HCT116 (cell line): ENCODE measurements around the gene LHX3. TPM values are rescaled to one million over a fixed set of nuclear protein-coding genes. Genes with fewer than 3 reads are reported as not detected.

ENCODE experiments used
- ATAC-seq: fragments of 200-7000 bp; cut with Tn5 transposase; 2 replicates; pipeline ENCODE4 v1.9.1; 2020; ENCODE audit warnings: mild to moderate bottlenecking, moderate library complexity
- BruUV-seq: library from RNA; stranded (reverse); fragments of 400-500 nt; replicated peaks from 2 replicates; lab custom pipeline; 2021; lab: Mats Ljungman, UMichigan
- CTCF ChIA-PET: fragments of 300-600 bp; sonication (Branson Sonifier 250); formaldehyde crosslinking; loops from one replicate; lab custom pipeline; 2021; ENCODE audit warnings: antibody characterized with exemption; lab: Charles Lee
- POLR2A ChIA-PET: fragments of 300-600, 350-600 bp; sonication (Branson Sonifier 250); formaldehyde crosslinking; loops from one replicate; lab custom pipeline; 2021; ENCODE audit warnings: antibody characterized with exemption; lab: Charles Lee
- RAD21 ChIA-PET, 2 experiments: fragments of 300-600 bp; sonication (Branson Sonifier 250); formaldehyde crosslinking; loops; one replicate each; lab custom pipeline; 2023; ENCODE audit warnings: low total read pairs in 2 of 2; ENCODE audit not compliant: uncharacterized antibody in 2 of 2, unreplicated experiment in 2 of 2, low non-redundant PET in 1 of 2; lab: Charles Lee
- DNase-seq: peaks from one replicate; pipeline ENCODE4 v3.0.0-alpha.2; 2010; ENCODE audit warnings: low read depth, low spot score
- H2AFZ ChIP-seq: fragments of 200-600 bp; shearing (Covaris generic), sonication (generic); 2 replicates; pipeline ENCODE4 v1.6.1; 2017; ENCODE audit warnings: low read depth, mixed run types, mixed read lengths, antibody characterized with exemption, low read length; ENCODE audit not compliant: poor library complexity, severe bottlenecking
- H3K27ac ChIP-seq: 2 replicates; pipeline ENCODE4 v1.5.1; 2012; ENCODE audit warnings: low read depth, low read length
- H3K27me3 ChIP-seq: fragments of 200-600 bp; sonication (generic); 2 replicates; pipeline ENCODE4 v1.6.1; 2016; ENCODE audit warnings: mixed run types, low read length, mixed read lengths; ENCODE audit not compliant: insufficient read depth
- H3K36me3 ChIP-seq, 2 experiments: fragments of 200-500 bp in 1 of 2; fragments of 200-600 bp in 1 of 2; sonication (Bioruptor generic) in 1 of 2; sonication (generic) in 1 of 2; 2 replicates each; pipeline versions ENCODE4 v1.5.1 to v1.6.1; 2014 to 2016; ENCODE audit warnings: low read length in 2 of 2, inconsistent platforms in 1 of 2, mixed read lengths in 1 of 2, mixed run types in 1 of 2; ENCODE audit not compliant: insufficient read depth in 2 of 2, control insufficient read depth in 1 of 2
- H3K4me1 ChIP-seq, 2 experiments: fragments of 200-600 bp in 1 of 2; sonication (generic) in 1 of 2; 2 replicates each; pipeline versions ENCODE4 v1.5.1 to v1.6.1; 2012 to 2017; ENCODE audit warnings: low read length in 2 of 2, inconsistent platforms in 1 of 2, mild to moderate bottlenecking in 1 of 2, mixed read lengths in 1 of 2, mixed run types in 1 of 2, moderate library complexity in 1 of 2; ENCODE audit not compliant: insufficient read depth in 2 of 2, control insufficient read depth in 1 of 2
- H3K4me2 ChIP-seq: fragments of 200-600 bp; sonication (generic); 2 replicates; pipeline ENCODE4 v1.6.1; 2017; ENCODE audit warnings: mixed run types, low read length, mixed read lengths
- H3K4me3 ChIP-seq, 2 experiments: fragments of 200-600 bp in 1 of 2; sonication (generic) in 1 of 2; replicated peaks in 1 of 2; 2 replicates each; pipeline ENCODE4 v1.5.1; 2011 to 2016; ENCODE audit warnings: low read length in 2 of 2, control low read depth in 1 of 2, low read depth in 1 of 2, mild to moderate bottlenecking in 1 of 2, mixed read lengths in 1 of 2, mixed run types in 1 of 2
- H3K79me2 ChIP-seq: fragments of 200-600 bp; sonication (generic); 2 replicates; pipeline ENCODE4 v1.6.1; 2017; ENCODE audit warnings: mild to moderate bottlenecking, mixed run types, low read length, moderate library complexity, mixed read lengths; ENCODE audit not compliant: insufficient read depth
- H3K9ac ChIP-seq: fragments of 200-600 bp; sonication (generic); 2 replicates; pipeline ENCODE4 v1.6.1; 2016; ENCODE audit warnings: low read length, mixed read lengths
- H3K9me2 ChIP-seq: fragments of 200-600 bp; sonication (generic), shearing (Covaris generic); 2 replicates; pipeline ENCODE4 v1.6.1; 2017; ENCODE audit warnings: mixed run types, mild to moderate bottlenecking, moderate library complexity; ENCODE audit not compliant: insufficient read depth
- H3K9me3 ChIP-seq, 2 experiments: fragments of 200-500 bp in 1 of 2; fragments of 200-600 bp in 1 of 2; sonication (Bioruptor generic) in 1 of 2; sonication (generic) in 1 of 2; 2 replicates each; pipeline ENCODE4 v1.6.1; 2014 to 2017; ENCODE audit warnings: low read length in 2 of 2, mixed read lengths in 2 of 2, inconsistent platforms in 1 of 2, low read depth in 1 of 2, mild to moderate bottlenecking in 1 of 2, mixed run types in 1 of 2, moderate library complexity in 1 of 2; ENCODE audit not compliant: control insufficient read depth in 1 of 2, insufficient read depth in 1 of 2
- H4K20me1 ChIP-seq: fragments of 200-600 bp; sonication (generic), shearing (Covaris generic); 2 replicates; pipeline ENCODE4 v1.6.1; 2017; ENCODE audit warnings: mixed run types, mild to moderate bottlenecking, moderate library complexity; ENCODE audit not compliant: insufficient read depth
- EGR1 ChIP-seq: IDR thresholded peaks from 2 replicates; pipeline ENCODE4 v1.6.1; 2012; ENCODE audit warnings: low read depth
- ELF1 ChIP-seq: IDR thresholded peaks from 2 replicates; pipeline ENCODE4 v1.6.1; 2012; ENCODE audit warnings: low read depth, borderline replicate concordance
- EZH2 ChIP-seq: fragments of 200-600 bp; sonication (generic); IDR thresholded peaks from 2 replicates; pipeline ENCODE4 v1.6.1; 2017; ENCODE audit warnings: antibody characterized with exemption, mixed run types
- EZH2phosphoT487 ChIP-seq: fragments of 200-600 bp; IDR thresholded peaks from 2 replicates; pipeline ENCODE4 v1.6.1; 2018; ENCODE audit warnings: antibody characterized with exemption, borderline replicate concordance
- FOSL1 ChIP-seq: IDR thresholded peaks from 2 replicates; pipeline ENCODE4 v1.6.1; 2012; ENCODE audit warnings: low read depth
- JUND ChIP-seq: IDR thresholded peaks from 2 replicates; pipeline ENCODE4 v1.6.1; 2012
- POLR2A ChIP-seq: IDR thresholded peaks from 2 replicates; pipeline ENCODE4 v1.7.0; 2011; ENCODE audit warnings: borderline replicate concordance; ENCODE audit not compliant: insufficient read depth, insufficient read length; ENCODE audit errors: extremely low read depth
- RAD21 ChIP-seq: IDR thresholded peaks from 2 replicates; pipeline ENCODE4 v1.6.1; 2012; ENCODE audit warnings: low read depth, mild to moderate bottlenecking
- SP1 ChIP-seq: IDR thresholded peaks from 2 replicates; pipeline ENCODE4 v1.6.1; 2012; ENCODE audit warnings: low read depth
- TCF7L2 ChIP-seq: IDR thresholded peaks from 2 replicates; pipeline ENCODE4 v1.7.0; 2011; ENCODE audit warnings: borderline replicate concordance, inconsistent platforms; ENCODE audit not compliant: insufficient read depth, insufficient read length; ENCODE audit errors: extremely low read depth
- YY1 ChIP-seq: IDR thresholded peaks from 2 replicates; pipeline ENCODE4 v1.6.1; 2011; ENCODE audit warnings: low read length, low read depth, moderate library complexity, mild to moderate bottlenecking; ENCODE audit not compliant: insufficient replicate concordance; ENCODE audit errors: extremely low read depth
- ZFX ChIP-seq: fragments of 450-650 bp; IDR thresholded peaks from 2 replicates; pipeline ENCODE4 v1.6.1; 2017
- ZNF274 ChIP-seq: fragments of 200-500 bp; sonication (Bioruptor generic); IDR thresholded peaks from 2 replicates; pipeline ENCODE4 v1.6.1; 2014; ENCODE audit warnings: mild to moderate bottlenecking, low read depth, low read length, inconsistent platforms
- intact Hi-C: fragments of 100-400 bp; cut with micrococcal nuclease; formaldehyde crosslinking; loops from 2 replicates; pipeline ENCODE4 v1.10.0; 2022
- total RNA-seq: library from RNA; stranded (reverse); gene quantifications from one replicate; pipeline ENCODE4 v1.2.1, GENCODE V29; 2021; ENCODE audit not compliant: unreplicated experiment
- TF ChIP-seq, protein P1 (sequence below): IDR thresholded peaks from 2 replicates; pipeline ENCODE4 v1.6.1; 2012
- TF ChIP-seq, protein P2 (sequence below): IDR thresholded peaks from 2 replicates; pipeline ENCODE4 v1.6.1; 2011; ENCODE audit warnings: mild to moderate bottlenecking, low read length, moderate library complexity; ENCODE audit not compliant: insufficient replicate concordance; ENCODE audit errors: extremely low read depth
- TF ChIP-seq, protein P3 (sequence below): IDR thresholded peaks from 2 replicates; pipeline ENCODE4 v1.6.1; 2012
- TF ChIP-seq, protein P4 (sequence below), 3 experiments: fragments of 200-600 bp in 1 of 3; sonication (generic) in 1 of 3; IDR thresholded peaks in 2 of 3; conservative IDR thresholded peaks in 1 of 3; 2 replicates each; pipeline ENCODE4 v1.5.1; 2012 to 2017; ENCODE audit warnings: low read depth in 2 of 3, low read length in 2 of 3, antibody characterized with exemption in 1 of 3, borderline replicate concordance in 1 of 3, control low read depth in 1 of 3, mild to moderate bottlenecking in 1 of 3, mixed read lengths in 1 of 3, mixed run types in 1 of 3, moderate library complexity in 1 of 3; ENCODE audit not compliant: insufficient read depth in 1 of 3
- TF ChIP-seq, protein P5 (sequence below): IDR thresholded peaks from 2 replicates; pipeline ENCODE4 v1.6.1; 2012; ENCODE audit warnings: low read depth

LHX3 gene
- total RNA-seq, 1 experiment from 2014 or later: not detected

DNA sequence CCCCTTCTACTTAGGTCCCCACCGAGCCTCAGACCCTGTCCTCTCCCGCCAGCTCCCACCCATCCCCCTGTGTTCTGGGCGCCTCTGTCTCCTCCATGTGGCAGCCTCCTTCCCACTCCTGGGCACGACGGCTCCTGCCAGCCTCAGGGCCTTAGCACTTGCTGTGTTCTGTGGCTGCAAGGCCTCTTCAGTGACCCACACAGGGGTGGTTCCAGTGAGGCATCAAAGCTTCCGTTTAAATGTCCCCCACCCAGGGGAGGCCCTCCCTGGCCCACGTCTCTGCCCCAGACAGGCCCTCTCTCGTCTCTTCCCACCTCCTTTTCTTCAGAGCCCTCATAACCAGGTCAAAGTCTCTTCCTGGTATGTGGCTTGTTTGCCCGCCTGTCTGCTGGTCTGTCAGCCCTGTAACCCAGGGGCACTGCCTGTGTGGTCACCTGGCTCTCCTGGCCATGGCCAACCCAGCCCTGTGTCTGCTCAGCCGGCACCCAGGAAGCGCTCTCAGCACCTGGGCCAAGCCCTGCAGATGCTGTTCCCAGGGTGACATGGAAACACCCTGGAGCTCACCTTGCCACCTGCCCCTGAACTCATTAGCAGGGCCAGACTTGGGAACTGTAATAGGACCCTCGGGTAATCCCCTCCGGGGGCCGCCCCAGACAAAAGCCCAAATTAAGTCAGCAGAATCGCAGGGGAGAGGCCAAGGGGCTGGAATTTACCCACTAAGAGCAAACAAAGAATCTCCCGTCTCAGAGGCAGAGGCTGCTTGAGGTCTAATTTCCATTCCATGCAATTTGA is 33.7 kb downstream of the LHX3 start:
- Histone ChIP-seq H3K4me3 (no peak overlapping the region), H3K9ac (no peak overlapping the region), H3K27ac (no peak overlapping the region), H3K36me3 (no peaks in the 10 kb centered on the region), H4K20me1 (no peaks in the 10 kb centered on the region), H3K4me1 (peaks cover 0 to 8% of the 10 kb centered on the region in 2 experiments; a peak in 1 of 4 replicates), H3K9me2 (no peaks in the 10 kb centered on the region), H3K9me3 (no peaks in the 10 kb centered on the region), H3K4me2 (no peak overlapping the region), H2AFZ (no peak overlapping the region), H3K79me2 (no peaks in the 10 kb centered on the region), H3K27me3 (no peaks in the 10 kb centered on the region)
- TF ChIP-seq EZH2: no peak
- TF ChIP-seq, protein P1, sequence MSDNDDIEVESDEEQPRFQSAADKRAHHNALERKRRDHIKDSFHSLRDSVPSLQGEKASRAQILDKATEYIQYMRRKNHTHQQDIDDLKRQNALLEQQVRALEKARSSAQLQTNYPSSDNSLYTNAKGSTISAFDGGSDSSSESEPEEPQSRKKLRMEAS: no peak
- TF ChIP-seq, protein P2, sequence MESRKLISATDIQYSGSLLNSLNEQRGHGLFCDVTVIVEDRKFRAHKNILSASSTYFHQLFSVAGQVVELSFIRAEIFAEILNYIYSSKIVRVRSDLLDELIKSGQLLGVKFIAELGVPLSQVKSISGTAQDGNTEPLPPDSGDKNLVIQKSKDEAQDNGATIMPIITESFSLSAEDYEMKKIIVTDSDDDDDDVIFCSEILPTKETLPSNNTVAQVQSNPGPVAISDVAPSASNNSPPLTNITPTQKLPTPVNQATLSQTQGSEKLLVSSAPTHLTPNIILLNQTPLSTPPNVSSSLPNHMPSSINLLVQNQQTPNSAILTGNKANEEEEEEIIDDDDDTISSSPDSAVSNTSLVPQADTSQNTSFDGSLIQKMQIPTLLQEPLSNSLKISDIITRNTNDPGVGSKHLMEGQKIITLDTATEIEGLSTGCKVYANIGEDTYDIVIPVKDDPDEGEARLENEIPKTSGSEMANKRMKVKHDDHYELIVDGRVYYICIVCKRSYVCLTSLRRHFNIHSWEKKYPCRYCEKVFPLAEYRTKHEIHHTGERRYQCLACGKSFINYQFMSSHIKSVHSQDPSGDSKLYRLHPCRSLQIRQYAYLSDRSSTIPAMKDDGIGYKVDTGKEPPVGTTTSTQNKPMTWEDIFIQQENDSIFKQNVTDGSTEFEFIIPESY: no peak
- TF ChIP-seq TCF7L2: no peak
- TF ChIP-seq, protein P3, sequence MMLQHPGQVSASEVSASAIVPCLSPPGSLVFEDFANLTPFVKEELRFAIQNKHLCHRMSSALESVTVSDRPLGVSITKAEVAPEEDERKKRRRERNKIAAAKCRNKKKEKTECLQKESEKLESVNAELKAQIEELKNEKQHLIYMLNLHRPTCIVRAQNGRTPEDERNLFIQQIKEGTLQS: no peak
- TF ChIP-seq EGR1: no peak
- TF ChIP-seq FOSL1: no peak
- no peak for TF ChIP-seq YY1
- TF ChIP-seq, protein P4, sequence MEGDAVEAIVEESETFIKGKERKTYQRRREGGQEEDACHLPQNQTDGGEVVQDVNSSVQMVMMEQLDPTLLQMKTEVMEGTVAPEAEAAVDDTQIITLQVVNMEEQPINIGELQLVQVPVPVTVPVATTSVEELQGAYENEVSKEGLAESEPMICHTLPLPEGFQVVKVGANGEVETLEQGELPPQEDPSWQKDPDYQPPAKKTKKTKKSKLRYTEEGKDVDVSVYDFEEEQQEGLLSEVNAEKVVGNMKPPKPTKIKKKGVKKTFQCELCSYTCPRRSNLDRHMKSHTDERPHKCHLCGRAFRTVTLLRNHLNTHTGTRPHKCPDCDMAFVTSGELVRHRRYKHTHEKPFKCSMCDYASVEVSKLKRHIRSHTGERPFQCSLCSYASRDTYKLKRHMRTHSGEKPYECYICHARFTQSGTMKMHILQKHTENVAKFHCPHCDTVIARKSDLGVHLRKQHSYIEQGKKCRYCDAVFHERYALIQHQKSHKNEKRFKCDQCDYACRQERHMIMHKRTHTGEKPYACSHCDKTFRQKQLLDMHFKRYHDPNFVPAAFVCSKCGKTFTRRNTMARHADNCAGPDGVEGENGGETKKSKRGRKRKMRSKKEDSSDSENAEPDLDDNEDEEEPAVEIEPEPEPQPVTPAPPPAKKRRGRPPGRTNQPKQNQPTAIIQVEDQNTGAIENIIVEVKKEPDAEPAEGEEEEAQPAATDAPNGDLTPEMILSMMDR (IDR thresholded peaks at IDR 0.05 in 2 of 3, conservative IDR thresholded peaks at IDR 0.05 in 1 of 3; ENCODE audit: borderline replicate concordance in 1 of 3, insufficient read depth in 1 of 3, low read depth in 2 of 3, low read length in 2 of 3): no peak
- no peak for TF ChIP-seq RAD21
- no peak for TF ChIP-seq SP1
- TF ChIP-seq ZFX: no peak
- no peak for TF ChIP-seq POLR2A
- TF ChIP-seq, protein P5, sequence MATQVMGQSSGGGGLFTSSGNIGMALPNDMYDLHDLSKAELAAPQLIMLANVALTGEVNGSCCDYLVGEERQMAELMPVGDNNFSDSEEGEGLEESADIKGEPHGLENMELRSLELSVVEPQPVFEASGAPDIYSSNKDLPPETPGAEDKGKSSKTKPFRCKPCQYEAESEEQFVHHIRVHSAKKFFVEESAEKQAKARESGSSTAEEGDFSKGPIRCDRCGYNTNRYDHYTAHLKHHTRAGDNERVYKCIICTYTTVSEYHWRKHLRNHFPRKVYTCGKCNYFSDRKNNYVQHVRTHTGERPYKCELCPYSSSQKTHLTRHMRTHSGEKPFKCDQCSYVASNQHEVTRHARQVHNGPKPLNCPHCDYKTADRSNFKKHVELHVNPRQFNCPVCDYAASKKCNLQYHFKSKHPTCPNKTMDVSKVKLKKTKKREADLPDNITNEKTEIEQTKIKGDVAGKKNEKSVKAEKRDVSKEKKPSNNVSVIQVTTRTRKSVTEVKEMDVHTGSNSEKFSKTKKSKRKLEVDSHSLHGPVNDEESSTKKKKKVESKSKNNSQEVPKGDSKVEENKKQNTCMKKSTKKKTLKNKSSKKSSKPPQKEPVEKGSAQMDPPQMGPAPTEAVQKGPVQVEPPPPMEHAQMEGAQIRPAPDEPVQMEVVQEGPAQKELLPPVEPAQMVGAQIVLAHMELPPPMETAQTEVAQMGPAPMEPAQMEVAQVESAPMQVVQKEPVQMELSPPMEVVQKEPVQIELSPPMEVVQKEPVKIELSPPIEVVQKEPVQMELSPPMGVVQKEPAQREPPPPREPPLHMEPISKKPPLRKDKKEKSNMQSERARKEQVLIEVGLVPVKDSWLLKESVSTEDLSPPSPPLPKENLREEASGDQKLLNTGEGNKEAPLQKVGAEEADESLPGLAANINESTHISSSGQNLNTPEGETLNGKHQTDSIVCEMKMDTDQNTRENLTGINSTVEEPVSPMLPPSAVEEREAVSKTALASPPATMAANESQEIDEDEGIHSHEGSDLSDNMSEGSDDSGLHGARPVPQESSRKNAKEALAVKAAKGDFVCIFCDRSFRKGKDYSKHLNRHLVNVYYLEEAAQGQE: no peak
- no peak for TF ChIP-seq ELF1
- no peak for TF ChIP-seq EZH2phosphoT487
- TF ChIP-seq ZNF274: no peak
- no peak for TF ChIP-seq JUND
- POLR2A ChIA-PET: no interaction called here
- ATAC-seq: peak; percentile 17; the same call in 1 of the 2 replicates
- intact Hi-C loops: loop anchor here (2.0 to 5.0 kb wide), 2 partner anchors 56 to 96 kb away; no protein-coding TSS in a partner anchor
- no peak for DNase-seq
- CTCF ChIA-PET: interaction anchor here (0.6 to 1.0 kb wide), 10 partner anchors 7 to 204 kb away, joined by 3 to 6 read pairs (median 4); no protein-coding TSS in a partner anchor
- no TSS peak for BruUV-seq
- RAD21 ChIA-PET: interaction anchor here in 1 of 2 experiments (0.8 kb wide), 1 partner anchor 96 kb away, joined by 3 read pairs; no protein-coding TSS in a partner anchor
